NCI-H1092 (cell line): ENCODE results near the gene PEPD.

Source experiments
- DNase-seq: peaks from one replicate; lab custom pipeline; 2025; lab: John Stamatoyannopoulos, UW

PEPD gene

DNA sequence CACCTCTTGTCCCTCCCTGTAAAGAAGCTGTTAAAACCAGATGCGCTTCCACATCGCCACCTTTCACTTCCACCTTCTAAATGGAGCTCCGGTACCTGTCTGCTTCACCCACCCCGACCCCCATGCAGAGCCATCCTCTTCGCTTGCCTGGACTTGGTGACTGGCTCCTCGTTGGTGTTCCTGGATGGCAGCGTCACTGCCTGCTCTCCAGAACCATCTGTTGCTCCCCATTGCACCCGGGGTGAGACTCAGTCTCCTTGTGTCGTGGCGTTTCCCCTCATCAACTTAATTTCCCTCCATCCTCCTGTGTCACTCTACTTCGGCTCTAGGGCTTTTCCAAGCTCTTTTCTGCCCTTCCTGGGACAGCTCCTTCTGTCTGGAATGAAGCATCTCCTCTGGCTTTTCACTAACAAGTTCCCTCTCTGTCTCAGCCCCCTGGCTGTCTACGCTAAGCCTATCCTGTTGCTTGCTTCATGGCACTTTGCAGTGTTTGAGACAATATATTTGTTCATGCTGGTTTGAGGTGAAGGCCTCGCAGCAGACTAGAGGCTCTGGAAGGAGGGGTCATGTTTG is 137.8 kb downstream of the PEPD start:
- no peak for DNase-seq

- no peak for DNase-seq
Observed at GRCh38 chr19:33382982-33383381, 138.6 kb downstream of the PEPD start.

GRCh38 chr19:33382006-33382405 is 139.6 kb downstream of the PEPD start:
- DNase-seq = no peak

- no peak for DNase-seq
Observed at GRCh38 chr19:33381101-33381500, 140.5 kb downstream of the PEPD start.

GRCh38 chr19:33379151-33379829 is 142.3 kb downstream of the PEPD start:
- DNase-seq = no peak

- no peak for DNase-seq
Observed at GRCh38 chr19:33377586-33378475, 143.8 kb downstream of the PEPD start.

GRCh38 chr19:33376941-33377557 is 144.5 kb downstream of the PEPD start:
- no peak for DNase-seq

DNA sequence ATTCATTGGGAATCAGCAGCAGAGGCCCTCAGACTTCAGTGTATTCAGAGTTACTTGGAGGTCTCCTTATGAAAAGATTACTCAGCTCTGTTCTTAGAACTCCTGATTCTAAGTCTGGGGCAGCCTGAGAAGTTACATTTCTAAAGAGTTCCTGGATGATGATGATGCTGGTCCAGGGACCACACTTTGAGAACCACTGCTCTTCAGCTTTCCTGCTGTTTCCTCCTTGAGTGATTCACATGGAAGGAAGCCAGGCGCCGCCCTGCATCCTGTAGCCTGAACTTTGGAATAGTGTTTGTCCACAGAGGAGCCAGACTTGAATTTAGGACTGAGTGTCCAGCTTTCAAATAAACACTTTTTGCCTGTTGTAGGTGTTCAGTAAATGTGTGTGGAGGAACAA is 145.2 kb downstream of the PEPD start:
- no peak for DNase-seq

DNA sequence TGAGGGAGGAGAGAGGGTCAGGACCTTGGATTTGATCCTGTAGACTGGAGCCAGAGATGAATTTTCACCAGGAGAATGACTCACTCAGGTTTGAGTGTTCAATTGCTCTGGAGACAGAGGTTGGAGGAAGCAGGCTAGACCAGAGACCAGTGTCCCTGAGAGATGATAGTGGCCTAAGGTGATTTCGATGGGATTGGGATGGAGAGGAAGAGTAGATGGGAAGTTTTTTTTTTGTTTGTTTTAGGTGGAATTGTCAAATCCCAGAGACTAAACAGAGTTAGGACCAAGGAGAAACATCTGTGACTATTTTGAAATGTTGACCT is 145.8 kb downstream of the PEPD start:
- no peak for DNase-seq

DNA sequence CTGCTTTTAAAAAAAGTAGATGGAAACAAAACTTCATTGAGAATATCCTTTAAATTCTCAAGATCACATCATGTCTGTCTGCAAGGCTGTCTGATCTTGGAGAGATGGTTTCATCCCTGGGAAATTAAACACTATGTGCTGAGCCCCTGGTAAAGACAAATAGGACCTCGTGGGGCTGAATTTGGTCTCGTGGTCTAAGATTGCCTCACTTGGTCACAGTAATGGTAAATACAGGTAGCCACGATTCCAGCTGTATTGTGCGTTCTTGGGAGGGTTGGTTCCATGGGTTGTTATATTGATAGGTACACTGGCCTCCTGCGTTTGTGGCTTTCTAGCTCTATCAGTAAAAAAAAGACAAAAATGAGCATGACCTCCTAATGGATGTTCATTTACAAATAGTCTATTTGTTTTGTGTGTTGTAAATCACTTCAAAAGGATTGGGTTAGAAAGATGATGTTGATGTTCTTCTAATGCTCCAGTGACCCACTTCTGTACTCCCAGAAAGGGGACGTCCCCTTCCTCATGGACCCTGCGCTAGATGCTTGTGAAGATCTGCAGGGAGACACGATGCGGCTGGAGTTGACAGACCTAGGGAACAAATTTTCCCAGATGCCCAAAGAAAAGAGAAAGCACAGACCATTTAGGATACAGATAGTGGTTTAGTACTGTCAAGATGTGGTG is 146.3 kb downstream of the PEPD start:
- no peak for DNase-seq

DNA sequence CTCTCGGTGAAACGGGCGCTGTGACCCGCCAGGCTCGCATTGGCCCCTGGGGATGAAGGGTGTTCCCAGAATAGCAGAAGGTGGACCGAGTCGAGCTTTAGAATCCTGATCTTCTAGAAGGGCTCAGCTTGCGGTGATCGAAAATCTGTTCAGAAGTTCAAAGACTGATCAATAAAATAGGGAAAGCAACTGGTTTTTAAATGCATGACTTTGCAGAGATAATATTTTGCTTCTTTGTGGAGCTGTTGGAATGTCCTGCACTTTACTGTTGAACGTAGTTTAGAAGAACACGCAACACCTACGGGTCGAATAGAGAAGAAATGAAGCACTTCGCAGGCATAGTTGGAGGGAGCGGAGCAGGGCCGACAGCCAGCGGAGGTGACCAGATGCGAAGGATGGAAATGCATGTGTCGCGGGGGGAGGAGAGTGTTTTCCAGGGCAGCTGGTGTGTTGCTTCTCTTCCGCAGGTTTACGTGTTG is 147.3 kb downstream of the PEPD start:
- DNase-seq = no peak

DNA sequence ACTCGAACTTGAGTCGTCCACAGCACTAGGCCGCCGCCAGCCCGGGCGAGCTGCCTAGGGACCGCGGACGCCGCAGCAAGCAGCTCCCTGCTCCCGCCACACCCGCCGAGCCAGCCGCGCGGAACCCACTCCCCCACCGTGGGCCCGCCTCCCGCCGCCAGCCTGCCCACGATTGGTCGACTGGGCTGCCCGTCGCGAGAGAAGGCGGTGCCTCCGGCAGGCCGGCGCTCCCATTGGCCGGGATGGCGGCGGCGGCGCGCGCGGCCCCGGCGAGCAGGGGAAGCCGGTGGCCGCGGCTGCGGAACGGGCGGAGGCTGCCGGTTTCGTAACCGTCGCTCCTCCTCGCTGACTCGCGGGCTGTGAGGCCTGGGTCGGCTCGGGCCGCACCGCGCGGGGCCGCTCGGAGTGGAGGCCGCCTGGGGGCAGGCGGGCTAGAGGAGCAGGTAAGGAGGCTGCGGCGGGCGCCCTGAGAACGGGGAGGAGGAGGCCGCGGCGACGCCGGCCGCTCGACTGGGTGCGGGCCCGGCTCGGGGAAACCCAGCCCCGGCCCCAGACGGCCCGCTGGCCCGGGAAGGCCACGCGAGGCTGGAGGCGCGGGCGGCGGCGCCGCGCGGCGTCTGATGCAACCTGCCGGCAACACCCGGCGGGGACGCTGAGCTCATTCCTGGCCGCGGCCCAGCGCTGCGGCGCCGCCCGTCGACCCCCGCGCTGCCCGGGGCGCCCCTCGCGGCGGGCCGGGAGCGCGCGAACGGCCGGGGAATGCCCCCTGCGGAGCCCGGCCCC is 147.9 kb downstream of the PEPD start, which contains the start of gene CEBPG:
TSS of gene CEBPG (plus strand) at position 257 of the 783 bp plus-strand sequence. CDS start 5,531 bp downstream, outside the sequence.
- DNase-seq = peak; percentile 71

GRCh38 chr19:33370783-33371182 is 150.8 kb downstream of the PEPD start:
- DNase-seq = no peak

GRCh38 chr19:33368074-33368864 is 153.3 kb downstream of the PEPD start:
- DNase-seq = no peak

DNA sequence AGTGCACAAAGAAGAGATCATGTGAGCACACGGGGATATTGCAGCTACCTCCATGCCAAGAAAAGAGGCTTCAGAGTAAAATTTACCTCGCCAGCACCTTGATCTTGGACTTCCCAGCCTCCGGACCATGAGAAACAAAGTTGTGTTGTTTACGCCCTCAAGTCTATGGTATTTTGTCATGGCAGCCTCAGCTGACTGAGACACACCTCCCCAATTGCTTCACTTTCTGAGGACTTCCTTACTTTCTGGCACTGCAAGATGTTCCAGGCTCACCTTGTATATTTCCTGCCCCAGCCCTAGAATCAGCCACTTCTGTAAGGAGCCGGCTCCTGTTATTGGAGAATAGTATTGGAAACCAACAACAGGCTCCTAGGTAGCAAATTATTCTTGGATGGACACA is 154.7 kb downstream of the PEPD start:
- DNase-seq = no peak

DNA sequence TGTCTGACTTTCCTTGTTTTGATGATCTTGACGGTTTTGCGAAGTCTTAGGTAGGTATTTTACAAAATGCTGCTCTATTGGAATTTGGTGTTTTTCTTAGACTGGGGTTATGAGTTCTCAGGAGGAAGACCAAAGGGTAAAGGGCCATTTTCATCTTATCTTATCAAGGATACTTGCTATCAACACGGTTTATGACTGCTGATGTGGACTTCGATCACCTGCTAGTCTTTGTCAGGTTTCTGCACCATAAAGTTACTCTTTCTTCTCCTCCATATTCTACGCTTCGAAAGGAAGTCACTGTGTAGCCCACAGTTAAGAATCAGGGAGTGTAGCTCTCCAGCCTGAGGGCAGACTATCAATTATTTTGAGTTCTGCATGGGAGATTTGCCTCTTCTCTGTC is 155.5 kb downstream of the PEPD start:
- DNase-seq = no peak

GRCh38 chr19:33365691-33366090 is 155.9 kb downstream of the PEPD start:
- DNase-seq = no peak

DNA sequence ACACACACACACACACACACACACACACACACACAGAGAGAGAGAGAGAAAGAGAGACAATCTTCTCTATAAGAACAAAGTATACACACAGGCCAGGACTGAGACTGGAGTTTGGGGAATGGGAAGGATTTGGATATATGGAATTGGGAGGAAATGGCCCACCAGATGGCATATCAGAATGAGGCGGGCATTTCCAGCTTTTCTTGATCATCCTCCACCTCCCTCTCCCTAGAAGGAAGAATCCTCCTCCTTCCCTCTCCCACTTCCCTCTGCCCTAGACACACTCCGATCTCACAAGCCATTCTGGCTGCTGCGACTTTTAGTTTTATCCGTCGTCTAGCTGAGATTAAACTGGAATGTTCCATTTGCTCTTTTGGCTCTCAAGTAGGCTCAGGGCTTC is 158.1 kb downstream of the PEPD start:
- no peak for DNase-seq

GRCh38 chr19:33362508-33363228 is 158.9 kb downstream of the PEPD start:
- DNase-seq = no peak

DNA sequence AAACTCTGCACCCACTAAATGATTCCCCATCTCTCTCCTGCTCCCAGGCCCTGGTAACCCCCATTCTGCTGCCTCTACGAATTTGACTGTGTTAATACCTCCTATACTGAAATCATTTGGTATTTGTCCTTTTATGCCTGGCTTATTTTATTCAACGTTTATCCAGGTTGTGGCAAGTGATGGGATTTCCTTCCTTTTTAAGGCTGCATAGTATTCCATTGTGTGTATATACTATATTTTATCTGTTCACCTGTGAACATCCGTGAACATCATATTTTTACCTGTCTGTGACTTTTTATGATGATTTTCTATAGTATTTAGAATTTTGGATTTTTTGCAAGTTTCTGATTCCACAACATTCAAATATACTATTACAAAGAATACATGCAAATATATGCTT is 162.0 kb downstream of the PEPD start:
- no peak for DNase-seq
